Measurements from ENCODE around the gene MUCL1. TPM values are rescaled to one million over a fixed set of nuclear protein-coding genes. Genes with fewer than 3 reads are reported as not detected.

Gene MUCL1
- total RNA-seq, 1 experiment from 2014 or later: not detected

- intact Hi-C loops (cut with micrococcal nuclease; ENCODE audit: unreplicated experiment) (no loop called here), in situ Hi-C loops (cut with HindIII; ENCODE audit: low pct_unique_long_range_greater_than_20kb, low sequenced_read_pairs) (no loop called here)
- no peak for ATAC-seq
- ChIA-PET CTCF (no interaction called here), POLR2A (no interaction called here)
- Histone ChIP-seq H3K27me3 (ENCODE audit: control insufficient read depth, insufficient read depth, low read length) (no peaks in the 10 kb centered on the region; the same call in 1 of the 2 replicates), H3K4me1 (ENCODE audit: control insufficient read depth, insufficient read depth, low read length) (no peaks in the 10 kb centered on the region), H3K27ac (ENCODE audit: low read length) (no peak overlapping the region), H3K9me3 (ENCODE audit: control insufficient read depth, insufficient read depth, low read depth, low read length) (no peaks in the 10 kb centered on the region), H3K36me3 (ENCODE audit: control insufficient read depth, insufficient read depth, low read length) (no peaks in the 10 kb centered on the region), H3K4me3 (ENCODE audit: low read depth in 2 of 2, low read length in 2 of 2) (no peak overlapping the region)
- TF ChIP-seq POLR2AphosphoS5 (IDR thresholded peaks at IDR 0.05; ENCODE audit: low read depth, low read length): no peak
- TF ChIP-seq SIN3A (IDR thresholded peaks at IDR 0.05; ENCODE audit: borderline replicate concordance, insufficient read depth, low read depth, low read length): no peak
- TF ChIP-seq TCF7L2 (IDR thresholded peaks at IDR 0.05; ENCODE audit: low read depth, low read length): no peak
- no peak for TF ChIP-seq CTCF (IDR thresholded peaks at IDR 0.05)
- TF ChIP-seq REST (IDR thresholded peaks at IDR 0.05; ENCODE audit: insufficient read depth in 1 of 2, low read depth in 2 of 2, low read length in 1 of 2): no peak
- no peak for DNase-seq (ENCODE audit: low read depth, low spot score)
- no TSS peak for BruUV-seq (replicated peaks)
Observed at GRCh38 chr12:54879579-54879978, 25.3 kb downstream of the MUCL1 start.

GRCh38 chr12:54882079-54882478 is 27.8 kb downstream of the MUCL1 start:
- in situ Hi-C loops (cut with HindIII; ENCODE audit: low pct_unique_long_range_greater_than_20kb, low sequenced_read_pairs): no loop called here
- ATAC-seq: no peak

More at GRCh38 chr12:54882079-54882478, 27.8 kb downstream of the MUCL1 start:
- H3K27me3 ChIP-seq (ENCODE audit: control insufficient read depth, insufficient read depth, low read length): no peaks in the 10 kb centered on the region
- DNase-seq (ENCODE audit: low read depth, low spot score): no peak
- intact Hi-C loops (cut with micrococcal nuclease; ENCODE audit: unreplicated experiment): no loop called here
- no peaks in the 10 kb centered on the region for H3K36me3 ChIP-seq (ENCODE audit: control insufficient read depth, insufficient read depth, low read length)
- no TSS peak for BruUV-seq (replicated peaks)
- no peak overlapping the region for H3K27ac ChIP-seq (ENCODE audit: low read length)
- ChIA-PET CTCF (no interaction called here), POLR2A (interaction anchor here (0.5 to 0.7 kb wide), 2 partner anchors 27 to 39 kb away, joined by 3 to 7 read pairs; no protein-coding TSS in a partner anchor)
- no peak overlapping the region for H3K4me3 ChIP-seq (ENCODE audit: low read depth in 2 of 2, low read length in 2 of 2)
- TF ChIP-seq TCF7L2 (IDR thresholded peaks at IDR 0.05; ENCODE audit: low read depth, low read length) (no peak), CTCF (IDR thresholded peaks at IDR 0.05) (no peak), SIN3A (IDR thresholded peaks at IDR 0.05; ENCODE audit: borderline replicate concordance, insufficient read depth, low read depth, low read length) (no peak), REST (IDR thresholded peaks at IDR 0.05; ENCODE audit: insufficient read depth in 1 of 2, low read depth in 2 of 2, low read length in 1 of 2) (no peak), POLR2AphosphoS5 (IDR thresholded peaks at IDR 0.05; ENCODE audit: low read depth, low read length) (no peak)
- H3K9me3 ChIP-seq (ENCODE audit: control insufficient read depth, insufficient read depth, low read depth, low read length): no peaks in the 10 kb centered on the region
- H3K4me1 ChIP-seq (ENCODE audit: control insufficient read depth, insufficient read depth, low read length): no peaks in the 10 kb centered on the region

Measured in Panc1 (cell line).